Parietal lobe (tissue), 1 donor: Measurements from ENCODE around the gene SP6. TPM values are rescaled to one million over a fixed set of nuclear protein-coding genes. Genes with fewer than 3 reads are reported as not detected.

Experiments
- total RNA-seq: library from RNA; depleted of rRNA; stranded (reverse); fragments of >200 nt; gene quantifications from one replicate; pipeline ENCODE4 v1.2.3, GENCODE V29; 2014

SP6 gene
- not detected for total RNA-seq

GRCh38 chr17:47850692-47851573, at the start of gene SP6:
TSS of gene SP6 (minus strand) at chr17:47851163. CDS start at chr17:47848429, 2,734 bp downstream.

GRCh38 chr17:47895856-47896671, 45.1 kb upstream of the SP6 start, which contains the start of gene SP2:
TSS of gene SP2 (plus strand) at chr17:47896236. CDS start at chr17:47896287, 51 bp downstream.

GRCh38 chr17:47840742-47841487, 10.0 kb downstream of the SP6 start, which contains the start of gene SCRN2:
TSS of gene SCRN2 (minus strand) at chr17:47841273. CDS start at chr17:47840843, 430 bp downstream.

GRCh38 chr17:47831003-47831933, 19.7 kb downstream of the SP6 start, which contains the start of the genes LRRC46 and MRPL10:
TSS of gene LRRC46 (plus strand) at chr17:47831670. CDS start at chr17:47831990, 320 bp downstream.
TSS of gene MRPL10 (minus strand) at chr17:47831541. CDS start at chr17:47831511, 30 bp downstream.

GRCh38 chr17:47821424-47822391, 29.3 kb downstream of the SP6 start, which contains the start of gene OSBPL7:
TSS of gene OSBPL7 (minus strand) at chr17:47821794. CDS start at chr17:47820278, 1,516 bp downstream.

Other genes starting within 250 kb of the SP6 start
- 156 TPM for gene KPNB1, start 201.2 kb downstream of the SP6 start, total RNA-seq
- gene TBKBP1, start 157.0 kb downstream of the SP6 start, total RNA-seq = 19.1 TPM
- not detected for gene TBX21, start 117.9 kb downstream of the SP6 start, total RNA-seq
- 17.8 TPM for gene OSBPL7, start 29.4 kb downstream of the SP6 start, total RNA-seq
- 13.5 TPM for gene MRPL10, start 19.6 kb downstream of the SP6 start, total RNA-seq
- gene LRRC46, start 19.5 kb downstream of the SP6 start, total RNA-seq = not detected
- gene SCRN2, start 9.9 kb downstream of the SP6 start, total RNA-seq = 37.6 TPM
- gene SP2, start 45.1 kb upstream of the SP6 start, total RNA-seq = 1.3 TPM
- gene PNPO, start 90.4 kb upstream of the SP6 start, total RNA-seq = 6.9 TPM
- gene PRR15L, start 106.7 kb upstream of the SP6 start, total RNA-seq = not detected
- 117 TPM for gene CDK5RAP3, start 120.0 kb upstream of the SP6 start, total RNA-seq
- gene COPZ2, start 186.6 kb upstream of the SP6 start, total RNA-seq = not detected
- gene NFE2L1, start 197.2 kb upstream of the SP6 start, total RNA-seq = 32.9 TPM